ENCODE measurements around the gene PACC1.
"Not testable (repeated sequence)": the region's sequence is repeated elsewhere in the genome, so short reads cannot be mapped to it uniquely, and the experiment has no call there.

PACC1 gene

GRCh38 chr1:212395678-212396437, 18.8 kb downstream of the PACC1 start:
- not testable (repeated sequence) for DNase-seq (ENCODE audit: low spot score)

DNA sequence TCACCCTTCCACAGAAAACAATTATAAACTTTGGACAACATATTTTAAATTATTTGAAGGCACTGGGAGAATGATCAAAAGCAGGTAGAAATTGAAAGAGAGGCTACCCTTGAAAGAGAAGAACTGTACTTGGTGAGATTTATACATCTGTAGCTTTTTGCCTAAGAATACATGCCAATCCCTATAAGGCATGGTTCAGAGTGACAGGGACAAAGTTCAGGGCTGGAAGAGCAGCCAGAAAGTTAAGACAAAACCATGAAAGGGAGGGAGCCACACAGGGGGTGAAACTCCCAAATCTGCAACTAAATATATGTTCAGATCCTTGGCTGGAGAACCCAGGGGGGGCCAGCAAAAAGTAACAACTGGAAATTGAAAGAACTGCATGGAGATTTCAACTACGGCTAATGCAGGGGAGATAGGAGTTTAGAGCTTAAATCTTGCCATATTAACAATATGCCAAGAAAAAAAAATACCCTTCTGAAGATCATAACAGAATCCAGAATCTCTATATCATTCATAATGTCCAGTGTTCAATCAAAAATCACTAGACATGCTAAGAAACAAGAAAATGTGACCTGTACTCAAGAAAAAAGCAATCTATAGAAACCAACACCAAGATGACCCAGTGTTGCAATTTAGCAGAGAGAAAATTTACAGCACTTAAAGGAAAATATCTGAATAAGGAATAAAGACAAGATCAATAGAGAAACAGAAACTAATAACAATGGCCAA, 25.5 kb downstream of the PACC1 start:
- no peak for DNase-seq (ENCODE audit: low spot score)

DNA sequence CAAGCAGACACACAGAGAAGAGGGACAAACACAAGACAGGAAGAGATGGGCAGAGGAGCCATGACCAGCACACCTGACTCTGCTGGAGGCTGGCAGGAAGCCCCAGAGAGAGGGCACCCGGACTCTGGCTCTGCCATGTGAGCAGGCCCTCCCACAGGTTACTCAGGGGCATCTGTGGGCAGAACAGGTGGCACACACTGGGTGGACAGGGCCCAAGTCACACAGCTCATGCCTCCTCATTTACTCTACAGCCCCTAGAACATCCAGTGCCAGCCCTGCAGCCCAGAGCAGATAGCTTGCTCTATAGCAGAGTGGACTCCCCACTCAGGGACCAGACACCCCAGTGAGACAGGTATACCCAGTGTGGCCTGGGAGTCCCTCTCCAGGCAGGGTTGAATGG, 28.7 kb downstream of the PACC1 start:
- DNase-seq (ENCODE audit: low spot score) = no peak

DNA sequence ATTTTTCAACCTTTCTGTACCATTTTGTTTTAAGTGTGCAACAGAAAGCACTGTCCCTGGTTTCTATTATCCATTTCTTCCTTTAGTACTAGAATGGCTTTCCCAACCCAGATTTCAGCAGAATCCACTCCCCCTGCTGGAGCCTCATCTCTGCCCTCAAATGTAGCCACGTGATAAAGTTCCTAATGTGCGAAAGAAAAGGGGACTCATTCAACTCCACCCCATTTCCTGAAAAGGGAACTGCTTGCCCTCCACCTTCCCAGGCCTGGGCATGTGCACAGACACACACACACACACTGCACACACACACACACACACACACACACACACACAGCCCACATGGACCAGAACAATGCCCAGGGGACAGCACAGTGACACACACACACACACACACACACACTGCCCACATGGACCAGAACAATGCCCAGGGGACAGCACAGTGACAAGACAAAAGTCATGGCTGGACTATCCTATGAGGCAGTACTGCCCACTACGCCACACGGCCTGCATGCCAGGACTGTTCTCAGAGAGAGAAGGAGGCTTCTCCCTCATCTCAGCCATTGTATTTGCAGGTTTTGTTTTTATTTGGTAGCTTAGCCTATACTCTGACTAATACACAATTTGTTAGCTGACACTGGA, 33.2 kb downstream of the PACC1 start:
- DNase-seq (ENCODE audit: low spot score) = no peak

GRCh38 chr1:212379366-212379765, 35.3 kb downstream of the PACC1 start:
- no peak for DNase-seq (ENCODE audit: low spot score)

GRCh38 chr1:212377644-212378043, 37.0 kb downstream of the PACC1 start:
- DNase-seq (ENCODE audit: low spot score) = no peak

- no peak for DNase-seq (ENCODE audit: low spot score)
These were observed 38.7 kb downstream of the PACC1 start for GRCh38 chr1:212375986-212376385.

DNA sequence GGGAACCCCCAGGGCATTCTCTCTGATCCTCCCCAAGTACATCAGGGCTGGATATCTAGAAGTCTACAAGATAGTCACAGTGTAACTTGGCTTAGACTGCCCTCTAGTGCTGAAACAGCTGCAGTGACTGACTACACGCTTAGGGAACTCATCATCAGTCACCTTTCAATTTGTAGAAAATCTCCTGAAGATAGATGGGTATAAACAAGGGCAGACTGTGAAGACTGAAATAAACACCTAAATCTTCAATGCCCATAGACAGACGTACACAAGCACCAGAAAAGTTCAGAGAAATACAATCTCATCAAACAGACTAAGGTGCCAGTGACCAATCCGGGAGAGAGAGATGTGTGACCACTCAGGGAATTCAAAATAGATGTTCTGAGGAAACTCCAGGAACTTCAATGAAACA, 46.6 kb downstream of the PACC1 start:
- peak; percentile 71 for DNase-seq (ENCODE audit: low spot score)

GRCh38 chr1:212367474-212368072, 47.1 kb downstream of the PACC1 start:
- no peak for DNase-seq (ENCODE audit: low spot score)

DNA sequence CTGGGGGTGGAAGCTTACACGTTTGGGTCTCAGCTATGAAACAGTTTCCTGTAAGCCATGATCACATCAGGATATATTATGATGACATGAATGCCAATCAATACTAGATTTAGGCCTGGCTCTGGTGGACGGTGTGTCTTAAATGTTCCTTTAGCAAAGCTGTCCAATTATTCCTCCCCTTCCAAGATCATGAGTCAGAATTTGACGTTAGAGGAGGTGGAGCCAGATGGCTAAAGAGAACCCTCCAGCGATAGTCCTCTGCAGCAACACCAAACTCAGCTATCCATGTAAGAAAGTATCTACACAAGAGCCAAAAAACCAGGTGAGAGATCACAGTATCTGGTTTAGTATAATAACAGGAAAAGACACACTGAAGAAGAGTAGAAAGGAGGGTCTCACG, 47.8 kb downstream of the PACC1 start:
- DNase-seq (ENCODE audit: low spot score) = no peak

DNA sequence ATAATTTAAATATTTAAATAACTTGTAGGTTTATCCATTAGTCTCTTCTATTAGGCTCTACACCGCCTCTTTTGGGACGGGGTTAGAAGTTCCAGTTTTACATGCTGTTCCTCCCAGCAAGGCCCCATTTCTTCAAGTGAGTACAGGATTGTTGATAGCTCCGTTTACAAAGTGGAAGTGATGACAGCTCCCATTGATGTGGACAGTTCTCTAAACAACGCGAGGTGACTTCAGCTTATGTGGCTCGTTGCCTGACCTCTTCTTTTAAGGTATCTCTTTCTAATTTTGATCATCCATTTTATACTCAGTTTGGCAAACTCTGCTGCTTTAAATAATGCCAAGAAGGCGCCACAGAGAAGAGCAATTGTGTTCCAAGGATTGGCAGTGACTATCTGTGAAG, 49.7 kb downstream of the PACC1 start:
- DNase-seq (ENCODE audit: low spot score) = peak; percentile 51

DNA sequence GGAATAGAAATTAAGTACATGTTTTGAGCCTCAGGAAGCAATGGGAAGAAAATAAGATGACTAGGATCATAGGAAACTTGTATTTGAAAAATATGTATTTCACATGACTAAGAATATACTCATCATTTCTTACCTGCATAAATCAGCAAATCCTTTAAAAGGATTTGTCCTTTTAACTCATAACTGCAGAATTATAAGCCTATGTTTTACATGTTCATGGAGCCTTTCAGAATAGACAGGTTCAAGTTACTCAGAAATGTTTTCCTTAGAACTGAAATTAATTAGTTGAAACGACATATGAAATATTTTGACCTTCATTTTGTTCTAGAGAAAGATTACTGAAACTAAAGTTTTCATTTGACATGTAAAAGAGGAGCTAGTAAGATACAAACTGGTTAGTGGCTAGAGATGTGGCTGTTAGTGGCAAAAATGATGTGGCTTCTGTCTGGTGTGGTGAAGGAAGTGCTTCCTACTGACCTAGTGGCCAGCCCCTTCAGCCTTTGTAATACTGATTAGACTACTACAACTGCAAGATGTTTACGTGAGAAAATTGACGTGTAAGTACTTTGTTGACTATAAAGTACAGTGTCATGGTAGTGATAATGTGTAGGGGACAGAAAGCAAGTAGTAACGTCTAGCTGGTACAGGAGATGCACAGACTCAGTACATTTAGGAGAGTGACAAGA, 54.7 kb downstream of the PACC1 start:
- DNase-seq (ENCODE audit: low spot score) = no peak

GRCh38 chr1:212355230-212355969, 59.3 kb downstream of the PACC1 start:
- DNase-seq (ENCODE audit: low spot score) = no peak

DNA sequence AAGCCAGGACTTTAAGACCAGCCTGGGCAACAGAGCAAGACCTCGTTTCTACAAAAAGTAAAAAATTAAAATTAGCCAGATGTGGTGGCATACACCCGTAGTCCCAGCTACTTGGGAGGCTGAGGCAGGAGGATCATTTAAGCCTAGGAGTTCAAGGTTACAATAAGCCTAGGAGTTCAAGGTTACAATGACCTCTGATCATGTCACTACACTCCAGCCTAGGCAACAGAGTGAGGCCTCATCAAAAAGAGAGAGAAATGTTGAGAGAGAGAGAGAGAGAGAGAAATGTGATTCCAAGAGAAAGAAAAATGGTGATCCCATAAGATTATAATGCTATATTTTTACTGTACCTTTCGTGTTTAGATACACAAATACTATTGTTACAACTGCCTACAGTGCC, 60.2 kb downstream of the PACC1 start:
- DNase-seq (ENCODE audit: low spot score) = no peak

GRCh38 chr1:212353181-212353580, 61.5 kb downstream of the PACC1 start:
- DNase-seq (ENCODE audit: low spot score) = no peak

GRCh38 chr1:212351588-212352362, 62.9 kb downstream of the PACC1 start:
- no peak for DNase-seq (ENCODE audit: low spot score)

DNA sequence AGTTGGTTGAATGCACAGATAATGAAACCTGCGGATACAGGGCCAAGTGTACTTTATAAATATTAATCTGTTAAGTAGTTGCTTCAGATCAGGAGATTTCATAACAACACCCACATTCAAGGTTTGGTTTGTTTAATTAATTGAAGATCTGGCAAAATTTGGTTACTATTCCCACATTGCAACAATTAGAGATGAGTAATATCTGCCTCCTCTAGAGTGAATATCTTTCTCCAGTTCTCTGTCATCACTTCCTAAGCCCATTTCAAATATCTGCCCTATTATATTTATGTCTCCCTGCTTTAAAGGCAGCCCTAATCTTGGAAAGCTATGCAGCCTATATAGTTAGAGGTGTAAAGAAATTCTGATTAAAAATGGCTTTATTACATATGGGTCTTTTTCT, 68.1 kb downstream of the PACC1 start:
- no peak for DNase-seq (ENCODE audit: low spot score)

- DNase-seq (ENCODE audit: low spot score) = no peak
These were observed 69.8 kb downstream of the PACC1 start for GRCh38 chr1:212344905-212345304.

GRCh38 chr1:212341090-212341489, 73.6 kb downstream of the PACC1 start:
- no peak for DNase-seq (ENCODE audit: low spot score)

DNA sequence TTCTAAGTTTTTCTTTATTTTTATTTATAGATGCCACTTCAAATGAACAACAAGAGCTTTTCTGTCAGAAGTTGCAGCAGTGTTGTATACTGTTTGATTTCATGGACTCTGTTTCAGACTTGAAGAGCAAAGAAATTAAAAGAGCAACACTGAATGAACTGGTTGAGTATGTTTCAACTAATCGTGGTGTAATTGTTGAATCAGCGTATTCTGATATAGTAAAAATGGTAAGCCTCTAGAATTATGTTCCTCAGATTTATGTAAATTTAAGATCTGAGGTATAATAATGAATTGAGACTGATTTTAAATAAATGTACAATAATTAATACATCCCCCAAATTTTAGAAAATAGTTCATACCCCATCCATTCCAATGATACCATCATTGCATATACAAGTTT, 85.6 kb downstream of the PACC1 start:
- DNase-seq (ENCODE audit: low spot score) = no peak

DNA sequence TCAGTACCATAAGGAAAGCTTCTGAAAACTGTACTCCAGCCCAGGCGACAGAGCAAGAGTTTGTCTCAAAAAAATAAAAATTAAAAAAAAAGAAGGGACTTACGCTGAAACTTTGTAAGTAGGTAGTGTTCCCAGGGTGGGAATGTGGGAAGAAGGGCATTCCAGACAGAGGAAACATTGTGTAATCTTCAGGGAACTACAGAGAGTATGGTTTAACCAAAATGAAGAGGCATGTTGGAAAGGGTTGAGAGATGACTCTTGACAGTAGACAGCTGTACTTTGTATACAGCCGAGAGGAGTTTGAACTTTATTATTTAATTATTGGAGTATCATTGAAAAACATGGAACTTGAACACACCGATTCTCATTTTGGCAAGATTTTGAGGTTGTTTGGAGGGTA, 86.4 kb downstream of the PACC1 start:
- DNase-seq (ENCODE audit: low spot score) = no peak

All from pons (tissue), 1 donor.